Stimulated activated naive CD8-positive, alpha-beta T cell treated with anti-CD3 and anti-CD28 coated beads, Interleukin-15, Interleukin-2, amounts not matched to agents 100 ng/mL and 50 ng/mL, for 24 hours (primary cell): ENCODE data around the gene GPC6.

Source experiments
- H3K27ac Mint-ChIP-seq: one replicate; pipeline ENCODE4 v1.8.0; 2021; ENCODE audit warnings: mild to moderate bottlenecking, mixed read lengths
- H3K27me3 Mint-ChIP-seq: one replicate; pipeline ENCODE4 v1.8.0; 2021; ENCODE audit warnings: mixed read lengths
- H3K36me3 Mint-ChIP-seq: one replicate; pipeline ENCODE4 v1.8.0; 2021; ENCODE audit warnings: low read depth, mixed read lengths
- H3K4me1 Mint-ChIP-seq: one replicate; pipeline ENCODE4 v1.8.0; 2021; ENCODE audit warnings: low read depth, mixed read lengths
- H3K4me3 Mint-ChIP-seq: one replicate; pipeline ENCODE4 v1.8.0; 2021; ENCODE audit warnings: mild to moderate bottlenecking, mixed read lengths
- H3K9me3 Mint-ChIP-seq: one replicate; pipeline ENCODE4 v1.8.0; 2021; ENCODE audit warnings: mixed read lengths

GPC6 gene

GRCh38 chr13:93344048-93344705 lies 117.6 kb downstream of the GPC6 start:
- H3K36me3 Mint-ChIP-seq, result no peaks in the 10 kb centered on the region
- H3K4me3 Mint-ChIP-seq, result no peak overlapping the region
- H3K27me3 Mint-ChIP-seq, result peaks cover 3% of the 10 kb centered on the region
- H3K27ac Mint-ChIP-seq, result no peak overlapping the region
- H3K4me1 Mint-ChIP-seq, result no peaks in the 10 kb centered on the region
- peaks cover 11% of the 10 kb centered on the region for H3K9me3 Mint-ChIP-seq

GRCh38 chr13:93345024-93345423 lies 118.4 kb downstream of the GPC6 start:
- no peak overlapping the region for H3K27ac Mint-ChIP-seq
- H3K9me3 Mint-ChIP-seq, result peaks cover 11% of the 10 kb centered on the region
- no peaks in the 10 kb centered on the region for H3K36me3 Mint-ChIP-seq

GRCh38 chr13:93345770-93346169 lies 119.2 kb downstream of the GPC6 start:
- Mint-ChIP-seq H3K27me3 (no peaks in the 10 kb centered on the region), H3K36me3 (no peaks in the 10 kb centered on the region), H3K4me3 (no peak overlapping the region), H3K9me3 (peaks cover 11% of the 10 kb centered on the region), H3K4me1 (no peaks in the 10 kb centered on the region), H3K27ac (no peak overlapping the region)

More at GRCh38 chr13:93345024-93345423, 118.4 kb downstream of the GPC6 start:
- Mint-ChIP-seq H3K4me1 (no peaks in the 10 kb centered on the region), H3K4me3 (no peak overlapping the region), H3K27me3 (no peaks in the 10 kb centered on the region)

- H3K4me3 Mint-ChIP-seq, result no peak overlapping the region
- H3K9me3 Mint-ChIP-seq, result peaks cover 3% of the 10 kb centered on the region
- H3K27me3 Mint-ChIP-seq, result no peaks in the 10 kb centered on the region
- H3K36me3 Mint-ChIP-seq, result no peaks in the 10 kb centered on the region
- H3K4me1 Mint-ChIP-seq, result no peaks in the 10 kb centered on the region
- no peak overlapping the region for H3K27ac Mint-ChIP-seq
Observed at GRCh38 chr13:93352616-93353015, 126.0 kb downstream of the GPC6 start.

GRCh38 chr13:93355094-93355493 lies 128.5 kb downstream of the GPC6 start:
- H3K36me3 Mint-ChIP-seq, result no peaks in the 10 kb centered on the region
- H3K4me3 Mint-ChIP-seq, result no peak overlapping the region
- no peaks in the 10 kb centered on the region for H3K4me1 Mint-ChIP-seq
- no peaks in the 10 kb centered on the region for H3K27me3 Mint-ChIP-seq
- no peak overlapping the region for H3K27ac Mint-ChIP-seq
- no peaks in the 10 kb centered on the region for H3K9me3 Mint-ChIP-seq

- Mint-ChIP-seq H3K27me3 (no peaks in the 10 kb centered on the region), H3K9me3 (no peaks in the 10 kb centered on the region), H3K36me3 (no peaks in the 10 kb centered on the region), H3K4me3 (no peak overlapping the region), H3K27ac (no peak overlapping the region), H3K4me1 (no peaks in the 10 kb centered on the region)
Observed at GRCh38 chr13:93356469-93356868, 129.9 kb downstream of the GPC6 start.

- no peaks in the 10 kb centered on the region for H3K27me3 Mint-ChIP-seq
- H3K4me3 Mint-ChIP-seq, result no peak overlapping the region
- H3K36me3 Mint-ChIP-seq, result no peaks in the 10 kb centered on the region
- H3K27ac Mint-ChIP-seq, result no peak overlapping the region
- H3K4me1 Mint-ChIP-seq, result no peaks in the 10 kb centered on the region
- peaks cover 4% of the 10 kb centered on the region for H3K9me3 Mint-ChIP-seq
Observed at GRCh38 chr13:93360021-93360420, 133.4 kb downstream of the GPC6 start.

GRCh38 chr13:93361703-93362102 lies 135.1 kb downstream of the GPC6 start:
- Mint-ChIP-seq H3K36me3 (no peaks in the 10 kb centered on the region), H3K4me1 (no peaks in the 10 kb centered on the region), H3K4me3 (no peak overlapping the region), H3K9me3 (peaks cover 7% of the 10 kb centered on the region), H3K27me3 (no peaks in the 10 kb centered on the region), H3K27ac (no peak overlapping the region)

- H3K9me3 Mint-ChIP-seq, result peaks cover 7% of the 10 kb centered on the region
- no peak overlapping the region for H3K4me3 Mint-ChIP-seq
- H3K27me3 Mint-ChIP-seq, result no peaks in the 10 kb centered on the region
- no peaks in the 10 kb centered on the region for H3K36me3 Mint-ChIP-seq
- H3K4me1 Mint-ChIP-seq, result no peaks in the 10 kb centered on the region
- no peak overlapping the region for H3K27ac Mint-ChIP-seq
Observed at GRCh38 chr13:93364166-93364565, 137.6 kb downstream of the GPC6 start.

- no peak overlapping the region for H3K27ac Mint-ChIP-seq
- no peak overlapping the region for H3K4me3 Mint-ChIP-seq
- no peaks in the 10 kb centered on the region for H3K36me3 Mint-ChIP-seq
- H3K4me1 Mint-ChIP-seq, result no peaks in the 10 kb centered on the region
- H3K9me3 Mint-ChIP-seq, result peaks cover 7% of the 10 kb centered on the region
- peaks cover 5% of the 10 kb centered on the region for H3K27me3 Mint-ChIP-seq
Observed at GRCh38 chr13:93368296-93368695, 141.7 kb downstream of the GPC6 start.

GRCh38 chr13:93368718-93369117 lies 142.1 kb downstream of the GPC6 start:
- Mint-ChIP-seq H3K36me3 (no peaks in the 10 kb centered on the region), H3K4me3 (no peak overlapping the region), H3K4me1 (no peaks in the 10 kb centered on the region), H3K27me3 (peaks cover 5% of the 10 kb centered on the region), H3K9me3 (peaks cover 7% of the 10 kb centered on the region), H3K27ac (no peak overlapping the region)

- Mint-ChIP-seq H3K36me3 (no peaks in the 10 kb centered on the region), H3K27ac (no peak overlapping the region), H3K4me3 (no peak overlapping the region), H3K27me3 (peaks cover 5% of the 10 kb centered on the region), H3K4me1 (no peaks in the 10 kb centered on the region), H3K9me3 (no peaks in the 10 kb centered on the region)
Observed at GRCh38 chr13:93372856-93373255, 146.2 kb downstream of the GPC6 start.

GRCh38 chr13:93375491-93375890 lies 148.9 kb downstream of the GPC6 start:
- Mint-ChIP-seq H3K9me3 (no peaks in the 10 kb centered on the region), H3K27me3 (peaks cover 2% of the 10 kb centered on the region), H3K4me3 (no peak overlapping the region)

GRCh38 chr13:93377196-93377595 lies 150.6 kb downstream of the GPC6 start:
- Mint-ChIP-seq H3K27ac (no peak overlapping the region), H3K4me1 (no peaks in the 10 kb centered on the region), H3K36me3 (no peaks in the 10 kb centered on the region), H3K9me3 (no peaks in the 10 kb centered on the region), H3K27me3 (no peaks in the 10 kb centered on the region), H3K4me3 (no peak overlapping the region)

More at GRCh38 chr13:93375491-93375890, 148.9 kb downstream of the GPC6 start:
- Mint-ChIP-seq H3K4me1 (no peaks in the 10 kb centered on the region), H3K36me3 (no peaks in the 10 kb centered on the region), H3K27ac (no peak overlapping the region)

- H3K27ac Mint-ChIP-seq, result no peak overlapping the region
- H3K4me3 Mint-ChIP-seq, result no peak overlapping the region
- no peaks in the 10 kb centered on the region for H3K27me3 Mint-ChIP-seq
- no peaks in the 10 kb centered on the region for H3K4me1 Mint-ChIP-seq
- no peaks in the 10 kb centered on the region for H3K9me3 Mint-ChIP-seq
- H3K36me3 Mint-ChIP-seq, result no peaks in the 10 kb centered on the region
Observed at GRCh38 chr13:93378184-93378583, 151.6 kb downstream of the GPC6 start.

GRCh38 chr13:93386116-93386515 lies 159.5 kb downstream of the GPC6 start:
- no peak overlapping the region for H3K4me3 Mint-ChIP-seq

More at GRCh38 chr13:93386116-93386515, 159.5 kb downstream of the GPC6 start:
- peaks cover 5% of the 10 kb centered on the region for H3K9me3 Mint-ChIP-seq
- H3K36me3 Mint-ChIP-seq, result no peaks in the 10 kb centered on the region
- H3K4me1 Mint-ChIP-seq, result no peaks in the 10 kb centered on the region
- H3K27me3 Mint-ChIP-seq, result no peaks in the 10 kb centered on the region
- no peak overlapping the region for H3K27ac Mint-ChIP-seq
